Measurements from ENCODE around the gene C1orf53. TPM values are rescaled to one million over a fixed set of nuclear protein-coding genes. Genes with fewer than 3 reads are reported as not detected.

Gene C1orf53
- total RNA-seq, 1 experiment from 2014 or later, result 0.33 TPM

DNA sequence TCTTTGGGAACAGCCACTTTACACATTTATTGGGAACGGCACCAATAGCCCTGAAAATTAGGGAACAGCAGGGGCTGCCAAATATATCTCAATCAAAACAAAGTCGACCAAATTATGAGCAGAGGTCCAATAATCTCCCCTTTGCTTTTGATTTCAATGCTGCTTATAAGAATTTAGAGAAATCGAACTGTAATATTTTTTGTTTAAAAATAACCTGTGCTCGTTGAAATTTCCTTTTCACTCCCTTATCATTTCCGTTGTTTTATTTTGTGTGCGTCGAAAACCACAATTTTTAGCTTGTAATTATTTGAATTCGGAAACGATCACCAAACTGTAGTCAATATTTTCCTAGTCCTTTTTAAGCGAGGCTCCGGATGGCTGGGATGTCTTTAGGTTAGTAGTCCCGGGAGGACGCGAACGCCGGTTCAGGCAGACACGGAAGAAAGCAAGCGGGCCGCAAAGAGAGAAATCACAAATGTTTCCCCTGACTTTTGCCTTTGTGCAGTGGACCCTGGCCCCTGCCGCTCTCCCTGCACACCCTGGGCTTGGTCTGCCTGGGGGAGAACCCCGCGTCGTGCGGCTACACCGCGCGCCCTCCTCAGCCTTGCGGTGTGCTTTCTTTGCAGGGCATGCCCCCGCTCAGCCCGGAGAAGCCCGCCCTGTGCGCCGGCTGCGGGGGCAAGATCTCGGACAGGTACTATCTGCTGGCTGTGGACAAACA, 17.1 kb downstream of the C1orf53 start:
- Mint-ChIP-seq H3K4me1 (peaks cover 84% of the 10 kb centered on the region), H3K9me3 (no peaks in the 10 kb centered on the region), H3K27ac (no peak overlapping the region), H3K27me3 (ENCODE audit: low read depth) (peaks cover 100% of the 10 kb centered on the region), H3K36me3 (no peaks in the 10 kb centered on the region; the same call in 1 of the 2 replicates), H3K4me3 (peak overlapping the region; percentile 82)
- peak; percentile 3; the same call in 1 of the 2 replicates for ATAC-seq
- TF ChIP-seq TEAD4 (CRISPR knock-in tag; IDR thresholded peaks at IDR 0.05), result 0 out of 2 replicates have a peak, but pooled peaks have one; percentile 15
- TF ChIP-seq, protein P1, sequence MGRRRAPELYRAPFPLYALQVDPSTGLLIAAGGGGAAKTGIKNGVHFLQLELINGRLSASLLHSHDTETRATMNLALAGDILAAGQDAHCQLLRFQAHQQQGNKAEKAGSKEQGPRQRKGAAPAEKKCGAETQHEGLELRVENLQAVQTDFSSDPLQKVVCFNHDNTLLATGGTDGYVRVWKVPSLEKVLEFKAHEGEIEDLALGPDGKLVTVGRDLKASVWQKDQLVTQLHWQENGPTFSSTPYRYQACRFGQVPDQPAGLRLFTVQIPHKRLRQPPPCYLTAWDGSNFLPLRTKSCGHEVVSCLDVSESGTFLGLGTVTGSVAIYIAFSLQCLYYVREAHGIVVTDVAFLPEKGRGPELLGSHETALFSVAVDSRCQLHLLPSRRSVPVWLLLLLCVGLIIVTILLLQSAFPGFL (CRISPR knock-in tag; IDR thresholded peaks at IDR 0.05; ENCODE audit: borderline replicate concordance), result no peak
- DNase-seq (ENCODE audit: low spot score), result no peak
- POLR2A ChIA-PET, result no interaction called here
- CTCF ChIA-PET, result interaction anchor here (0.7 to 1.1 kb wide), 3 partner anchors 8 to 304 kb away, joined by 3 to 4 read pairs (median 4); no protein-coding TSS in a partner anchor

DNA sequence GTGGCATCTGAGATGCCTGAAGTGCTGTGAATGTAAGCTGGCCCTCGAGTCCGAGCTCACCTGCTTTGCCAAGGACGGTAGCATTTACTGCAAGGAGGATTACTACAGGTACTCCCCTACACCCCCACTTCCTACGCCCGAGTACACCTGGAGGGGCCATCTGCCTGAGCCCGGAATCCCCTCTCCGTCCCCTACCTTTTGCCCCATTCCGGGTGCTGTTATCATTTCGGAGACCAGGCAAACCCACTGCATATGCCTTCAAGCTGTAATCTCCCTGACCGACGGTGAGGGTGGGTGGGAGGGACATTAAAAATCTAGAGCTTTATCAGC, 17.6 kb downstream of the C1orf53 start:
- CTCF ChIA-PET, result interaction anchor here (0.6 to 1.1 kb wide), 4 partner anchors 8 to 400 kb away, joined by 3 to 4 read pairs (median 4); no protein-coding TSS in a partner anchor
- peak; percentile 2; the same call in 1 of the 2 replicates for ATAC-seq
- DNase-seq (ENCODE audit: low spot score), result no peak
- peaks cover 78% of the 10 kb centered on the region for H3K4me1 Mint-ChIP-seq
- no peaks in the 10 kb centered on the region for H3K9me3 Mint-ChIP-seq
- no peak overlapping the region for H3K27ac Mint-ChIP-seq
- no peak for TF ChIP-seq USF2 (CRISPR knock-in tag; IDR thresholded peaks at IDR 0.05)
- TF ChIP-seq NR1H2 (CRISPR knock-in tag; IDR thresholded peaks at IDR 0.05), result no peak
- TF ChIP-seq MYBL2 (CRISPR knock-in tag; IDR thresholded peaks at IDR 0.05), result no peak
- TF ChIP-seq ZSCAN18 (CRISPR knock-in tag; IDR thresholded peaks at IDR 0.05), result no peak
- TF ChIP-seq, protein P2, sequence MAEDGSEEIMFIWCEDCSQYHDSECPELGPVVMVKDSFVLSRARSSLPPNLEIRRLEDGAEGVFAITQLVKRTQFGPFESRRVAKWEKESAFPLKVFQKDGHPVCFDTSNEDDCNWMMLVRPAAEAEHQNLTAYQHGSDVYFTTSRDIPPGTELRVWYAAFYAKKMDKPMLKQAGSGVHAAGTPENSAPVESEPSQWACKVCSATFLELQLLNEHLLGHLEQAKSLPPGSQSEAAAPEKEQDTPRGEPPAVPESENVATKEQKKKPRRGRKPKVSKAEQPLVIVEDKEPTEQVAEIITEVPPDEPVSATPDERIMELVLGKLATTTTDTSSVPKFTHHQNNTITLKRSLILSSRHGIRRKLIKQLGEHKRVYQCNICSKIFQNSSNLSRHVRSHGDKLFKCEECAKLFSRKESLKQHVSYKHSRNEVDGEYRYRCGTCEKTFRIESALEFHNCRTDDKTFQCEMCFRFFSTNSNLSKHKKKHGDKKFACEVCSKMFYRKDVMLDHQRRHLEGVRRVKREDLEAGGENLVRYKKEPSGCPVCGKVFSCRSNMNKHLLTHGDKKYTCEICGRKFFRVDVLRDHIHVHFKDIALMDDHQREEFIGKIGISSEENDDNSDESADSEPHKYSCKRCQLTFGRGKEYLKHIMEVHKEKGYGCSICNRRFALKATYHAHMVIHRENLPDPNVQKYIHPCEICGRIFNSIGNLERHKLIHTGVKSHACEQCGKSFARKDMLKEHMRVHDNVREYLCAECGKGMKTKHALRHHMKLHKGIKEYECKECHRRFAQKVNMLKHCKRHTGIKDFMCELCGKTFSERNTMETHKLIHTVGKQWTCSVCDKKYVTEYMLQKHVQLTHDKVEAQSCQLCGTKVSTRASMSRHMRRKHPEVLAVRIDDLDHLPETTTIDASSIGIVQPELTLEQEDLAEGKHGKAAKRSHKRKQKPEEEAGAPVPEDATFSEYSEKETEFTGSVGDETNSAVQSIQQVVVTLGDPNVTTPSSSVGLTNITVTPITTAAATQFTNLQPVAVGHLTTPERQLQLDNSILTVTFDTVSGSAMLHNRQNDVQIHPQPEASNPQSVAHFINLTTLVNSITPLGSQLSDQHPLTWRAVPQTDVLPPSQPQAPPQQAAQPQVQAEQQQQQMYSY (CRISPR knock-in tag; IDR thresholded peaks at IDR 0.05), result no peak
- TF ChIP-seq MAX (CRISPR knock-in tag; IDR thresholded peaks at IDR 0.05), result no peak
- TF ChIP-seq ZMAT4 (CRISPR knock-in tag; IDR thresholded peaks at IDR 0.05), result no peak
- TF ChIP-seq ZNF423 (CRISPR knock-in tag; IDR thresholded peaks at IDR 0.05), result no peak
- no peak for TF ChIP-seq ZNF671 (CRISPR knock-in tag; IDR thresholded peaks at IDR 0.05)
- TF ChIP-seq, protein P3, sequence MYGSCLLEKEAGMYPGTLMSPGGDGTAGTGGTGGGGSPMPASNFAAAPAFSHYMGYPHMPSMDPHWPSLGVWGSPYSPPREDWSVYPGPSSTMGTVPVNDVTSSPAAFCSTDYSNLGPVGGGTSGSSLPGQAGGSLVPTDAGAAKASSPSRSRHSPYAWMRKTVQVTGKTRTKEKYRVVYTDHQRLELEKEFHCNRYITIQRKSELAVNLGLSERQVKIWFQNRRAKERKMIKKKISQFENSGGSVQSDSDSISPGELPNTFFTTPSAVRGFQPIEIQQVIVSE (CRISPR knock-in tag; IDR thresholded peaks at IDR 0.05; ENCODE audit: borderline replicate concordance), result no peak
- TF ChIP-seq ZNF138 (CRISPR knock-in tag; conservative IDR thresholded peaks at IDR 0.05), result no peak
- TF ChIP-seq TCF7 (CRISPR knock-in tag; IDR thresholded peaks at IDR 0.05; ENCODE audit: low read depth), result no peak
- POLR2A ChIA-PET, result no interaction called here
- peaks cover 97% of the 10 kb centered on the region for H3K27me3 Mint-ChIP-seq (ENCODE audit: low read depth)
- H3K4me3 Mint-ChIP-seq, result peak overlapping the region; percentile 82
- no peaks in the 10 kb centered on the region; the same call in 1 of the 2 replicates for H3K36me3 Mint-ChIP-seq

Measured in WTC11 (cell line).